Panc1 (cell line): ENCODE data around the gene MYO1E. TPM values are rescaled to one million over a fixed set of nuclear protein-coding genes. Genes with fewer than 3 reads are reported as not detected.

Experiments used
- ATAC-seq: fragments of 200-7000 bp; cut with Tn5 transposase; 2 replicates; pipeline ENCODE4 v1.9.1; 2020; ENCODE audit warnings: mild to moderate bottlenecking, moderate library complexity
- BruUV-seq: library from RNA; stranded (reverse); fragments of 400-500 nt; replicated peaks from 2 replicates; lab custom pipeline; 2021; lab: Mats Ljungman, UMichigan
- CTCF ChIA-PET: fragments of 300-600 bp; sonication (Branson Sonifier 250); formaldehyde crosslinking; loops from one replicate; lab custom pipeline; 2022; ENCODE audit warnings: antibody characterized with exemption; lab: Charles Lee
- POLR2A ChIA-PET: fragments of 300-600 bp; sonication (Branson Sonifier 250); formaldehyde crosslinking; loops from one replicate; lab custom pipeline; 2022; ENCODE audit warnings: antibody characterized with exemption; lab: Charles Lee
- DNase-seq: peaks from one replicate; pipeline ENCODE4 v3.0.0-alpha.2; 2010; ENCODE audit warnings: low read depth, low spot score
- H3K27ac ChIP-seq: 2 replicates; pipeline ENCODE4 v1.5.1; 2011; ENCODE audit warnings: mild to moderate bottlenecking, low read length, inconsistent platforms
- H3K27me3 ChIP-seq: fragments of 200-500 bp; sonication (Bioruptor generic); 2 replicates; pipeline ENCODE4 v1.6.0; 2014; ENCODE audit warnings: low read length, inconsistent platforms; ENCODE audit not compliant: control insufficient read depth, insufficient read depth
- H3K36me3 ChIP-seq: fragments of 200-500 bp; sonication (Bioruptor generic); 2 replicates; pipeline ENCODE4 v1.5.1; 2014; ENCODE audit warnings: inconsistent platforms, mild to moderate bottlenecking, low read length, moderate library complexity; ENCODE audit not compliant: control insufficient read depth, insufficient read depth
- H3K4me1 ChIP-seq: 2 replicates; pipeline ENCODE4 v1.5.1; 2011; ENCODE audit warnings: inconsistent platforms, mild to moderate bottlenecking, low read length, moderate library complexity; ENCODE audit not compliant: control insufficient read depth, insufficient read depth
- H3K4me3 ChIP-seq, 2 experiments: 2 replicates each; pipeline ENCODE4 v1.5.1; 2011 to 2012; ENCODE audit warnings: low read depth in 2 of 2, low read length in 2 of 2, mild to moderate bottlenecking in 2 of 2, inconsistent platforms in 1 of 2, moderate library complexity in 1 of 2
- H3K9me3 ChIP-seq: fragments of 200-500 bp; sonication (Bioruptor generic); 2 replicates; pipeline ENCODE4 v1.5.1; 2014; ENCODE audit warnings: low read depth, mild to moderate bottlenecking, inconsistent platforms, low read length, moderate library complexity; ENCODE audit not compliant: control insufficient read depth, insufficient read depth
- CTCF ChIP-seq: fragments of 450-650 bp; IDR thresholded peaks from 2 replicates; pipeline ENCODE4 v1.5.1; 2017; ENCODE audit warnings: mild to moderate bottlenecking
- POLR2AphosphoS5 ChIP-seq: IDR thresholded peaks from 2 replicates; pipeline ENCODE4 v1.6.1; 2012; ENCODE audit warnings: mild to moderate bottlenecking, low read depth, low read length, moderate library complexity
- REST ChIP-seq, 2 experiments: IDR thresholded peaks; 2 replicates each; pipeline ENCODE4 v1.6.1; 2011 to 2012; ENCODE audit warnings: low read depth in 2 of 2, control low read depth in 1 of 2, low read length in 1 of 2, mild to moderate bottlenecking in 1 of 2, moderate library complexity in 1 of 2; ENCODE audit not compliant: insufficient read depth in 1 of 2
- SIN3A ChIP-seq: IDR thresholded peaks from 2 replicates; pipeline ENCODE4 v1.6.1; 2012; ENCODE audit warnings: low read depth, mild to moderate bottlenecking, low read length, moderate library complexity, borderline replicate concordance; ENCODE audit not compliant: insufficient read depth
- TCF7L2 ChIP-seq: IDR thresholded peaks from 2 replicates; pipeline ENCODE4 v1.6.1; 2011; ENCODE audit warnings: mild to moderate bottlenecking, low read depth, low read length, inconsistent platforms
- in situ Hi-C: cut with HindIII; loops from 2 replicates; pipeline ENCODE4 v1.10.0; 2016; ENCODE audit warnings: low sequenced_read_pairs, low pct_unique_long_range_greater_than_20kb
- intact Hi-C: fragments of 100-400 bp; cut with micrococcal nuclease; formaldehyde crosslinking; loops from one replicate; pipeline ENCODE4 v1.10.0; 2022; ENCODE audit not compliant: unreplicated experiment
- total RNA-seq: library from RNA; stranded (reverse); gene quantifications from one replicate; pipeline ENCODE4 v1.2.1, GENCODE V29; 2021; ENCODE audit not compliant: unreplicated experiment

The MYO1E gene
- total RNA-seq, 1 experiment from 2014 or later: 161 TPM

GRCh38 chr15:59240036-59240435 lies 132.6 kb downstream of the MYO1E start:
- Histone ChIP-seq H3K9me3 (no peaks in the 10 kb centered on the region), H3K4me3 (no peak overlapping the region), H3K27me3 (no peaks in the 10 kb centered on the region), H3K4me1 (no peaks in the 10 kb centered on the region), H3K36me3 (no peaks in the 10 kb centered on the region), H3K27ac (no peak overlapping the region)
- TF ChIP-seq TCF7L2 (no peak), SIN3A (no peak), CTCF (no peak), POLR2AphosphoS5 (no peak), REST (IDR thresholded peaks at IDR 0.05; ENCODE audit: insufficient read depth in 1 of 2, low read depth in 2 of 2, low read length in 1 of 2) (no peak)
- CTCF ChIA-PET: no interaction called here
- no peak for DNase-seq
- BruUV-seq: no TSS peak
- ATAC-seq: no peak
- intact Hi-C loops (no loop called here), in situ Hi-C loops (no loop called here)
- POLR2A ChIA-PET: no interaction called here

GRCh38 chr15:59237924-59238331 lies 134.7 kb downstream of the MYO1E start:
- BruUV-seq: no TSS peak
- no peak overlapping the region for H3K4me3 ChIP-seq
- ChIA-PET POLR2A (no interaction called here), CTCF (no interaction called here)
- no peak for DNase-seq
- H3K36me3 ChIP-seq: no peaks in the 10 kb centered on the region
- no peak overlapping the region for H3K27ac ChIP-seq
- intact Hi-C loops: no loop called here
- no peaks in the 10 kb centered on the region for H3K9me3 ChIP-seq
- in situ Hi-C loops: no loop called here
- H3K4me1 ChIP-seq: no peaks in the 10 kb centered on the region
- TF ChIP-seq CTCF (no peak), REST (IDR thresholded peaks at IDR 0.05; ENCODE audit: insufficient read depth in 1 of 2, low read depth in 2 of 2, low read length in 1 of 2) (no peak)
- no peak for ATAC-seq
- H3K27me3 ChIP-seq: no peaks in the 10 kb centered on the region
